PC-9 (cell line): ENCODE results near the gene NHEJ1.

Experiments
- CTCF ChIP-seq: fragments of 200-600 bp; sonication (generic); conservative IDR thresholded peaks from 2 replicates; pipeline ENCODE4 v1.6.1; 2017; ENCODE audit warnings: mixed run types, antibody characterized with exemption, mild to moderate bottlenecking, moderate library complexity
- EZH2 ChIP-seq: fragments of 200-600 bp; sonication (generic); IDR thresholded peaks from 2 replicates; pipeline ENCODE4 v1.8.0; 2017; ENCODE audit warnings: antibody characterized with exemption, low read depth

- TF ChIP-seq CTCF, result no peak
- no peak for TF ChIP-seq EZH2
These were observed 130.3 kb downstream of the NHEJ1 start for GRCh38 chr2:219030177-219030940.
